Spleen (tissue), 7 donors: ENCODE results near the gene SRGAP2.
"Not testable (repeated sequence)": the region's sequence is repeated elsewhere in the genome, so short reads cannot be mapped to it uniquely, and the experiment has no call there.

Experiments
- CTCF ChIP-seq, 11 experiments: fragments of 200-600 bp in 7 of 11; fragments of 450-650 bp in 4 of 11; sonication (generic) in 4 of 11; IDR thresholded peaks in 8 of 11; conservative IDR thresholded peaks in 3 of 11; 1 replicate in 7 of 11; 2 replicates in 4 of 11; pipeline versions ENCODE4 v1.4.0 to v1.8.0; 2016 to 2021; ENCODE audit warnings: antibody characterized with exemption in 11 of 11, inconsistent platforms in 4 of 11, mild to moderate bottlenecking in 1 of 11
- POLR2A ChIP-seq, 3 donors: fragments of 450-650 bp; IDR thresholded peaks; one replicate each; pipeline ENCODE4 v1.5.1; 2017; ENCODE audit warnings: antibody characterized with exemption in 3 of 3, mild to moderate bottlenecking in 1 of 3
- POLR2AphosphoS5 ChIP-seq, 3 donors: sonication (generic); formaldehyde crosslinking; IDR thresholded peaks; one replicate each; pipeline ENCODE4 v1.5.1; 2017; ENCODE audit warnings: antibody characterized with exemption in 3 of 3
- donor health status: DM: no; HTN: no; CAD: no; lungs with moderate emphysema.
- donor health status: DM: no; HTN: no; CAD: no.
- donor health status: DM: no; HTN: no; CAD: no.

- TF ChIP-seq CTCF (IDR thresholded peaks at IDR 0.05 in 8 of 11, conservative IDR thresholded peaks at IDR 0.05 in 3 of 11); POLR2AphosphoS5 (IDR thresholded peaks at IDR 0.05); POLR2A (IDR thresholded peaks at IDR 0.05): not testable (repeated sequence)
Measured at GRCh38 chr1:206234189-206234916, 31.0 kb downstream of the SRGAP2 start.
